T1000 (cell line): Measurements from ENCODE around the gene RBMY1F.
"Not testable (repeated sequence)": the region's sequence is repeated elsewhere in the genome, so short reads cannot be mapped to it uniquely, and the experiment has no call there.

Experiments used
- DNase-seq: peaks from one replicate; lab custom pipeline; 2025; ENCODE audit warnings: mixed read lengths; lab: John Stamatoyannopoulos, UW

The RBMY1F gene

GRCh38 chrY:22182823-22183222 lies at the start of gene RBMY1F:
Gene RBMY1F (minus strand): TSS chrY:22182923. CDS start chrY:22180969, 1,954 bp downstream.
- DNase-seq, result not testable (repeated sequence)

DNA sequence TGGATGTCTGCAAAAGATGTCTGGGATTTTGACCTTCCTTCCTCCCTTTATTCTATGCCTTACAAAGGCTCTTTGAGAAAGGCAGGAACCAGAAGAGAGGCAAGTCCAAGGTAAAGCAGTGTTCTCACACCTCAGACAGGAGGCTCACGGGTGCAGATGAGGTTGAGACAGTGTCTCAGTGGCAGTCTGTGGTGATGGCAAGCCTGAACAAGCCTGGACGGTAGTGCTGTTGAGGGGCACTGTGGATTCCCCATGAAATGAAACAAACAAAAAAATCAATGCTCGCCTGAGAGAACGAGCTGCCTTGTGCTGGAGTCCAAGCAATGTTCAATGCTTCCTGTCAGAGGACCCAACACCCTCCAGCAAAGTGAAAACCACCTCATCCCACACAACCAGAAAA lies 31.6 kb downstream of the RBMY1F start:
- DNase-seq, result not testable (repeated sequence)

DNA sequence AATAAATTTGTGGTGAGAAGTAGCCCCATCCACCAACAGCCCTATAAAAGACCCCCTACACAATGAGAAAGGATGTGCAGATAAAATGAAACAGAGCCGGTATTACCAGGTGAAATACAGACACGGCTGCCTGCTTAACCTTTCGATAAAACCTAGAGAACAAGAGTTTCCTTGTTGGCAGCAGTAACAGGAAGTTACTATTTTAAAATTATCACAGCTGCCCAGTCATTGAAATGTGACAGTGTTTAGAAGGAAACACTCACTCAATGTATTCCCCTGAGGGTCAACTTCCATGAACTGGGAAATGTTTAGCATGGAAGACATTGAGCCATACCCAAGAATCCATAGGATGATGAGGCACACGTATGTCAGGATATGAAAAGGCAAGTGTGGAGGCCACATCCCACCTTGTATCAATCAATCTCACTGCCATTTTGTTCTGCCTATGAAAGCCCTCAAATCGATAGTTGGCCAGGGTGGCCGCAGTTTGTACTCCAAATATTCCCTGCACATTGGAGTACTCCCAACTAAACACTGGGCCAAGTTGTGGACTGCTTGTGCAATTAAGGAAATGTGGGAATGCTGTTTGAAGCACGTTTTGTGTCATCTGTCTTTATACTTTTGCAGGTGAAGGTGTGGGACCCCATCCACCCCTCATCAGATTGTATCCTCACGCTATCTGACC lies 41.6 kb downstream of the RBMY1F start:
- not testable (repeated sequence) for DNase-seq

GRCh38 chrY:22134719-22135118 lies 48.0 kb downstream of the RBMY1F start:
- DNase-seq, result not testable (repeated sequence)

GRCh38 chrY:22130494-22130893 lies 52.2 kb downstream of the RBMY1F start:
- not testable (repeated sequence) for DNase-seq
